ENCODE data around the gene SSBP3. TPM values are rescaled to one million over a fixed set of nuclear protein-coding genes. Genes with fewer than 3 reads are reported as not detected.
"Not testable (repeated sequence)": the region's sequence is repeated elsewhere in the genome, so short reads cannot be mapped to it uniquely, and the experiment has no call there.

SSBP3 gene
- polyA plus RNA-seq, 4 donors, result 110 to 130 (median 123) TPM

GRCh38 chr1:54253480-54253879, 152.7 kb downstream of the SSBP3 start:
- no peak for DNase-seq (ENCODE audit: low read depth in 4 of 4, low spot score in 2 of 4)

- no peak for DNase-seq (ENCODE audit: low read depth in 4 of 4, low spot score in 2 of 4)
These were observed 153.7 kb downstream of the SSBP3 start for GRCh38 chr1:54252371-54252936.

- DNase-seq (ENCODE audit: low read depth in 4 of 4, low spot score in 2 of 4), result no peak
These were observed 155.5 kb downstream of the SSBP3 start for GRCh38 chr1:54250670-54251069.

GRCh38 chr1:54249819-54250435, 156.3 kb downstream of the SSBP3 start:
- no peak for DNase-seq (ENCODE audit: low read depth in 4 of 4, low spot score in 2 of 4)

- no peak for DNase-seq (ENCODE audit: low read depth in 4 of 4, low spot score in 2 of 4)
These were observed 157.2 kb downstream of the SSBP3 start for GRCh38 chr1:54248966-54249365.

- no peak for DNase-seq (ENCODE audit: low read depth in 4 of 4, low spot score in 2 of 4)
These were observed 158.2 kb downstream of the SSBP3 start for GRCh38 chr1:54247863-54248515.

GRCh38 chr1:54246116-54246721, 160.0 kb downstream of the SSBP3 start:
- DNase-seq (ENCODE audit: low read depth in 4 of 4, low spot score in 2 of 4), result no peak

- DNase-seq (ENCODE audit: low read depth in 4 of 4, low spot score in 2 of 4), result no peak
These were observed 160.7 kb downstream of the SSBP3 start for GRCh38 chr1:54245501-54245900.

GRCh38 chr1:54244655-54245054, 161.5 kb downstream of the SSBP3 start:
- no peak for DNase-seq (ENCODE audit: low read depth in 4 of 4, low spot score in 2 of 4)

- DNase-seq (ENCODE audit: low read depth in 4 of 4, low spot score in 2 of 4), result no peak
These were observed 163.2 kb downstream of the SSBP3 start for GRCh38 chr1:54243022-54243421.

GRCh38 chr1:54241364-54241763, 164.8 kb downstream of the SSBP3 start:
- DNase-seq (ENCODE audit: low read depth in 4 of 4, low spot score in 2 of 4), result no peak

- no peak for DNase-seq (ENCODE audit: low read depth in 4 of 4, low spot score in 2 of 4)
These were observed 165.4 kb downstream of the SSBP3 start for GRCh38 chr1:54240741-54241335.

- no peak for DNase-seq (ENCODE audit: low read depth in 4 of 4, low spot score in 2 of 4)
These were observed 166.6 kb downstream of the SSBP3 start for GRCh38 chr1:54239631-54240031.

GRCh38 chr1:54239035-54239383, 167.2 kb downstream of the SSBP3 start:
- no peak for DNase-seq (ENCODE audit: low read depth in 4 of 4, low spot score in 2 of 4)

GRCh38 chr1:54238353-54239034, 167.7 kb downstream of the SSBP3 start:
- DNase-seq (ENCODE audit: low read depth in 4 of 4, low spot score in 2 of 4), result no peak

GRCh38 chr1:54237586-54237985, 168.6 kb downstream of the SSBP3 start:
- no peak for DNase-seq (ENCODE audit: low read depth in 4 of 4, low spot score in 2 of 4)

- no peak for DNase-seq (ENCODE audit: low read depth in 4 of 4, low spot score in 2 of 4)
These were observed 171.9 kb downstream of the SSBP3 start for GRCh38 chr1:54234284-54234683.

- not testable (repeated sequence) for DNase-seq (ENCODE audit: low read depth in 4 of 4, low spot score in 2 of 4)
These were observed 173.0 kb downstream of the SSBP3 start for GRCh38 chr1:54233196-54233595.

- DNase-seq (ENCODE audit: low read depth in 4 of 4, low spot score in 2 of 4), result no peak
These were observed 175.5 kb downstream of the SSBP3 start for GRCh38 chr1:54230507-54231339.

GRCh38 chr1:54229281-54229891, 176.8 kb downstream of the SSBP3 start:
- DNase-seq (ENCODE audit: low read depth in 4 of 4, low spot score in 2 of 4), result no peak

Measured in left renal cortex interstitium (tissue), 4 donors.